HG02642 (cell line): ENCODE results near the gene ESRRA.
A peak's percentile ranks its signal among the peaks of the same experiment; 100 is the strongest.

Experiments used
- ATAC-seq: cut with Tn5 transposase; IDR thresholded peaks from one replicate; pipeline ENCODE4 v1.9.1; 2021; ENCODE audit warnings: mild to moderate bottlenecking; ENCODE audit not compliant: unreplicated experiment, poor library complexity

Gene ESRRA

GRCh38 chr11:64269540-64270220, 35.6 kb upstream of the ESRRA start:
- peak; percentile 74 for ATAC-seq

DNA sequence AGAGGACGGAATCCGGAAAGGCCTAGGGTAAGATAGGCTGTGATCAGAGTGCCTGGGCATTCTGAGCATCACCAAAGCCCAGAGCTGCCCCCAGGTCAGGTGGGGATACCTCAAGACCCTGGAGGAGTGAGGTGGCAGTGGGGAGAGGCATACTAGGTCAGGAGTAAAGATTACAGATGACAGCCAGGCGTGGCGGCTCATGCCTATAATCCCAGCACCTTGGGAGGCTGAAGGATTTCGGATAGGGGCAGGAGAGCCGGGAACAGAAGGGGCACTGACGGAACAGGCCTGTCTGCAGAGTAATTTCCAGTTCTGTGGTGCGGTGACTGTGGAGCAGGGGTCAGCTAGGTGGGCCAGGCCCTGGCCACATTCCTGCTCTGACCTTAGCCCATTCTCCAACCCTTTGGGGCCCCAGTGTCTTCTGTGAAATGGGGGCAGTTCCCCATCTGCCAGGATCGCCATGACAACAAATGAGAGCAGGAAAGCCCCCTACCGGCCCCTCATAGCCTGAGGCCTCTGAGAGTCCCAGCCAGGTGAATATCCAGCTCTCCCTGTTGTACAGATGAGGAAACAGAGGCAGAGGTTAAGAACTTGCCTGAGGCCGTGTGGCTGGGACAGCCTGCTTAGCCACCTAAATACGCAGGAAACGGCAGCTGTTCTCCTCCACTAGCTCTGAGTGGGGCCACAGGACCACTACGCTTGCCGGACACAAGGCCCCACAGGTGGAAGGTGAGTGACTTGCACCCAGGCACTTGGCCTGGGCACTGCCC, 30.1 kb upstream of the ESRRA start:
- ATAC-seq = no peak

DNA sequence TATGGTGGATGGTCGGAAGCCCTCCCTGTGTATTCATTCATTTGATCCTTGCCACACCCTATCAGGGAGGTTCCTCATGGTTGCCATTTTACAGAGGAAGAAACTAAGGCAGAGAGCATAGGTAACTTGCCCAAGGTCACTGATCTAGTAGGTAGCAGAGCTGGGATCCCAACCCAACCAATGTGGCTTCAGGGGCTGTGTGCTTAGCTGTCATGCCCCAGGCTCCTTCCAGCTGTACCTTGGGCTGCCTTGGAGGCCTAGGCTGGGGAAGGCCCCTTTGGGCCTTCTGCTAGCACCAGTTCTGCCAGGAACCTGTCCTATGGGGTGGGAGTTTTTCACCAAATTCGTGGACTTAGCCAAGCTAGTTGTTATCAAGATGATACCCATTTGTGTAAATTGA, 29.5 kb upstream of the ESRRA start:
- no peak for ATAC-seq

DNA sequence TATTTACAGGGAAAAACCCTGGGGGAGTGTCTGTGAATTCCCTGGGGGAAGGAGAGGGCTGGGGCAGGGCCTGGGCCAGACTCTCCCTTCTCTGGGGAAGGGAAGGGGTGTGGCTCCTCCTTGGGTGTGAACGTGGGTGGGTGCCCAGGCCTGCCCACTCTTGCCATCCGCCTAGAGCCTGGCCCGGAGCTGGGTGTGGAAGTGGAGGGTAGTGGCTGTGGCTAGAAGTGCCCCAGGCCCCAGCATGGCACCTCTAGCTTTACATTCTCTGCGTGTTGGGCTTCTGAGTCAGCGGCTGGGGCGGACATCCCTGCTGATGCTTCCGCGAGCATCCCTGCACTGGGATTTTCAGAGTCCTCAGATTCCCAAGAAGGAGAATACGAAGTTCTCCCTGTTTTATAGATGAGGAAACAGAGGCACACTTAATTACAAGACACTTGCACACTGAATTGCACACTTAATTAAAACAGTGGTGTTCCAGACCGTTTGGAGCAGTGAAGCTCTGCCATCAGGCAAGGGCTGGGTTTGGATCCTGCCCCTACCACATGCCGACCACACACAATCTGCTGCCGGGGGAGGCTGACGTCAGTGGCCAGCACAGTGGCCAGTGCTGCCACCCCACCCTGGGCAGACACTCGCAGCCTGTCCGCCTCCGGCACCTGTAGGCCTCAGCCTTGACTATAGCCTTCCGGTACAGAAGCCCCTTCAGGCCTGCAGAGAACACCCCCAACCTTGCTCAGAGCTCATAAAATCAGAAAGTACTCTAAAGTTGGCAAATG, 28.5 kb upstream of the ESRRA start:
- ATAC-seq = no peak

- ATAC-seq = no peak
These were observed 26.6 kb upstream of the ESRRA start for GRCh38 chr11:64278576-64279190.

DNA sequence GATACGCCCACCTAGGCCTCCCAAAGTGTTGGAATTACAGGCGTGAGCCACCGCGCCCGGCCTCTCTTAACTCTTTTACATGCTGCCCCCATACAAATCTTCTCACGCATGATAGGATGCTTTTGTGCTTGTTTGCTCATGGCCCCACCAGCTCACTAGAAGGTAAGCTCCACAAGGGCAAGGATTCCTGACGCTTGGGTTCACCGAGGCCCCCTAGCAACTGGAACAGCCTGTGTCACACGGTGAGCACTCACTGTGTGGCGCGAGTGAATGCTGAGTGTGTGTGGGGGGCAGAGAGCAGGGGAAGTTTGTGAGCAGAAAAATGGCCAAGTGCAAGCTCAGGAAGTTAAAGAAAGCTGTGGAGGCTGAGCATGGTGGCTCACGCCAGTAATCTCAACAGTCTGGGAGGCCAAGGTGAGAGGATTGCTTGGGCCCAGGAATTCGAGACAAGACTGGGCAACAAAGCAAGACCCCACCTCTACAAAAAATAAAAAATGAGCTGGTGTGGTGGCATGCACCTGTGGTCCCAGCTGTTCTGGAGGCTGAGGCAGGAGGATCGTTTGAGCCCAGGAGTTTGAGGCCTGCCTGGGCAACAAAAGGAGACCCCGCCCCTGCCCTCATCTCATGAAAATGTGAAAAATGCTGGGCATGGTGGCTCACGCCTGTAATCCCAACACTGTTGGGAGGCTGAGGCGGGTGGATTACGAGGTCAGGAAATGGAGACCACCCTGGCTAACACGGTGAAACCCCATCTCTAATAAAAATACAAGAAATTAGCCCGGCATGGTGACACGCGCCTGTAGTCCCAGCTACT, 23.2 kb upstream of the ESRRA start:
- no peak for ATAC-seq

DNA sequence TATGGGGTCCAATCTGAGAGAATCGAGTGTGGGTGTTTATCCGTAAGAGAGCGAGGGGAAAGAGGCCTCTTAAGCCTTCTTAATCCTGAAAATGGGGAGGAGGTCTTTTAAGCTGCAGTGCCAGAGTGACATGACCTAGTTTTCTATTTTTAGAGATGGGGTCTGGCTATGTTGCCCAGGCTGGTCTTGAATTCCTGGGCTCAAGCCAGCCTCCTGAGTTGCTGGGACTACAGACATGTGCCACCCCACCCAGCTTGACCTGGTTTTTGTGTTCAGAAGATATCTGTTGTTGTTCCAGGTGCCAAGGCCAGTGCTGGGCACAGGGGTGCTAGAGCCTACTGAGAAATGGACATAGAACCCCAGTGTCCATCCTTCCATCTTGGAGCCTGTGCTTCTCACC, 22.2 kb upstream of the ESRRA start:
- no peak for ATAC-seq

DNA sequence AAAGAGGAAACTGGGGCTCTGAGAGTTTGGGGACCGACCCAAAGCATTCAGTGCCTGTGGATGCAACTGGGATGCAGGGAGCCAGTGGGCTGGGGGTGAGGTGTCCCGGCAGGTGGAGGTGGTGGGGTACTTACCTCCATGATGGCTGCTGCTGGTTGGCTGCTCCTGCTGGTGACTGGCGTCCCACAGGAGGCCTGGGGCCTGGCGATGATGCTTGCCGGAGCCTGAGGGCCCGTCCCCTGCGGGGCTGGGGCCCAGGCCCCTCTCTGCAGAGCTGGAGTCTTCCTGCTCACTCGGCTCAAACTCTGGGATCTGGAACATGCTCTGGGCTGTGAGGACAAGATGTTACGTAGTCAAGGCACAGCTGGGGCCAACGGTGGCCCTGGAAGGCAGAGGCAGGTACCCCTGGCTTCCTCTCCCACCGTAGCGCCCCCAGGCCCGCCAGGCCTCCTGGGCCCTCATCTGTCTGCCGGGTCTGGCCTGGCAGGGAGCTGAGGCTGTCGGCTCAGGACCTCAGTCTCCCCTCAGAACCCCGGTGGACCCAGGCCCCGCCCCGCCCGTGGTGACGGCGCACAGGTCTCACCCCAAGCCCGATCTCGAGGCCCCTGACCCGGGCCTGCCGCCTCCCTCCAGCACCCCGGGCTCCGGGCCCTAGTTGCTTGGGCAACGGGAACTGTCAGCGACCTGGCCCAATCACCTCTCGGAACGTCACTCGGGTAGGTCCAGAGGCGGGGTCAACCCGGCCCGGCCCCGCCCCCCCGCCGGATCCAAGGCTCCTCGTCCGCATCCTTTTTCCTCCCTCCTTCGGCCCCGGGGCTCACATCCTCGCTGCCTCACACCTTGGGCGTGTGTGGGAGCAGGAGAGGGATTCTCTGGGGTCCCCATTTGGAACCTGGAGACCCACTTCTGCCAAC, 21.0 kb upstream of the ESRRA start, which contains the start of gene BAD:
Gene BAD, minus strand, starts transcription at position 618 of the 914 bp plus-strand sequence. Its CDS starts 297 bp downstream, at position 321.
- ATAC-seq = peak; percentile 69

DNA sequence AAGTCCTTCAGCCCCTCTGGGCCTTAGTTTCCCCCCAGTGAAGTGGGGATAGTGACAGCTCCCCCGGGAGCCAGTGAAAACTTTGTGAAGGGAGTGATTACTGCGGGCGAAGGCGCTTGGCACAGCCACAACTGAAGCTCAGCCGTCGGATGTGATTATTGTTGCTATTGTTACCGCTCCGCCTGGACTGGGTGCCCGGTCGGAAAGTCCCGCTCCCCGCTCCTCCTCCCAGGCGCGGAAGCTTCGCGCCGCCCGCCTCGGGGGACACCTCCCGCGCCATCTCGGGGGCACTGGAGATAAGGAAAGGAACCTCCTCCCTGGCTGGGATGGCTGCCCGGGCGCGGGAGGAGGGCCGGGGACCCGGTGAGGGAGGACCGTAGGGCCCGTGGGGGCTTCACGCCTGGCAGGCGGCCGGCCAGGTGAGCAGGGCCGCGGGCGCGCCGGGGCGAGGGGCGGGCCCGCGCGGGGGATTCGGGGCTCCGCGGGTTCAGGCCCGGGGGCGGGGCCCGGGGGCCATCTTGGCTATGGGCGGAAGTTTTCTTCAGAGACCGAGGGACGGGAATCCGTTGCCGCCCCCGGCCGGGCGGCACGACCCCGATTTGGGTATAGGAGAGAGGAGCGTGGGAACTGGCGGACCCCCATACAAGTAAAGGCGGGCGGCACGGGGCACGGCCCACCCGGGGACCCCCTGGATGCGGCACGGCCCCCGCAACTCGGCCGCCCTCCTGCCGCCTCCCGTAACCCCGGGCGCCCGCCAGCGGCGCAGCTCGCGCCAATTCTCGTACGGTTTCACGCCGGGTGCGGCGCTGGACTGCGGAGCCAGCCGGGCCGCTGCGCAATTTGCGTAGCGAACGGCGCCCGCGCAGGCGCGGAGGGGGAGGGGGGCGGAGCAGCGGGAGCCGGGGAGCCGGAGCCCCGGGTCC, 20.1 kb upstream of the ESRRA start, which contains the start of gene GPR137:
Gene GPR137, plus strand, starts transcription at position 887 of the 923 bp plus-strand sequence. CDS start 677 bp downstream, outside the sequence.
- ATAC-seq = peak; percentile 64

- peak; percentile 1 for ATAC-seq
These were observed 19.2 kb upstream of the ESRRA start for GRCh38 chr11:64285885-64286800.

DNA sequence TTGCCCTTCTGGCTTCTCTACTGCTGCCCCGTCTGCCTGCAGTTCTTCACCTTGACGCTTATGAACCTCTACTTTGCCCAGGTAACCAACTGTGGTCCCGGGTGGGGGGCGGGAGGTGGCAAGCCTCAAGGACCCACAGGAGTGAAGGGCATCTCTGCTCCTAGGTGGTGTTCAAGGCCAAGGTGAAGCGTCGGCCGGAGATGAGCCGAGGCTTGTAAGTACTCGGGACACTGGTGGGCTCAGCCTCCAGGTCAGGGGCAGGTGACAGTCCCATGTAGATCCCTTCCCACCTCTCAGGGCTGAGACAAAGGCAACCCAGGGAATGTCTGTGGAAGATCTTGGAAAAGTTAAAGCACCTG, 18.5 kb upstream of the ESRRA start:
- no peak for ATAC-seq

DNA sequence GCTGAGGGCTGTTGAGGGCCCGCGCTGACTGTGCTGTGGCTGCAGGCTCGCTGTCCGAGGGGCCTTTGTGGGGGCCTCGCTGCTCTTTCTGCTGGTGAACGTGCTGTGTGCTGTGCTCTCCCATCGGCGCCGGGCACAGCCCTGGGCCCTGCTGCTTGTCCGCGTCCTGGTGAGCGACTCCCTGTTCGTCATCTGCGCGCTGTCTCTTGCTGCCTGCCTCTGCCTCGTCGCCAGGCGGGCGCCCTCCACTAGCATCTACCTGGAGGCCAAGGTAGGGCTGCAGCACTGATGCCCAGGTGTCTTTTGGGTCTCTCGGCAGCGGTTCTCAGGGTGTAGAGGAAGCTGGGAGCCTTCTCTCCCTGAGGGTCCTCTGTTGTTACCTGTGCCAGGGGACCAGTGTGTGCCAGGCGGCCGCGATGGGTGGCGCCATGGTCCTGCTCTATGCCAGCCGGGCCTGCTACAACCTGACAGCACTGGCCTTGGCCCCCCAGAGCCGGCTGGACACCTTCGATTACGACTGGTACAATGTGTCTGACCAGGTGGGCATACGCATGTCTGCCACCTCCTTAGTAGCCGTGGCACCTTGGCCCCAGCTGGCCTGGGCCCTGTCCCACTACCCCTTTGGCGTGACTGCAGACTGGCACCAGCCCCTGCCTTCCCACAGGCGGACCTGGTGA, 17.5 kb upstream of the ESRRA start:
- ATAC-seq = no peak

DNA sequence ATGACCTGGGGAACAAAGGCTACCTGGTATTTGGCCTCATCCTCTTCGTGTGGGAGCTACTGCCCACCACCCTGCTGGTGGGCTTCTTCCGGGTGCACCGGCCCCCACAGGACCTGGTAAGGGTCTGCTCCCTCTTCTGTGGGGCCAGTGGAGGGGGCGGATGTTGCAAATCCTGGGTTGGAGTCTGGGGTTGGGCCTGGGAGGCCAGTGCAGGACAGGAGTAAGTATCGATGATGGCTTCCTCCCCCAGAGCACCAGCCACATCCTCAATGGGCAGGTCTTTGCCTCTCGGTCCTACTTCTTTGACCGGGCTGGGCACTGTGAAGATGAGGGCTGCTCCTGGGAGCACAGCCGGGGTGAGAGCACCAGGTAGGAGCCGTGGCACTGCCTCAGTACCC, 17.0 kb upstream of the ESRRA start:
- ATAC-seq = no peak

DNA sequence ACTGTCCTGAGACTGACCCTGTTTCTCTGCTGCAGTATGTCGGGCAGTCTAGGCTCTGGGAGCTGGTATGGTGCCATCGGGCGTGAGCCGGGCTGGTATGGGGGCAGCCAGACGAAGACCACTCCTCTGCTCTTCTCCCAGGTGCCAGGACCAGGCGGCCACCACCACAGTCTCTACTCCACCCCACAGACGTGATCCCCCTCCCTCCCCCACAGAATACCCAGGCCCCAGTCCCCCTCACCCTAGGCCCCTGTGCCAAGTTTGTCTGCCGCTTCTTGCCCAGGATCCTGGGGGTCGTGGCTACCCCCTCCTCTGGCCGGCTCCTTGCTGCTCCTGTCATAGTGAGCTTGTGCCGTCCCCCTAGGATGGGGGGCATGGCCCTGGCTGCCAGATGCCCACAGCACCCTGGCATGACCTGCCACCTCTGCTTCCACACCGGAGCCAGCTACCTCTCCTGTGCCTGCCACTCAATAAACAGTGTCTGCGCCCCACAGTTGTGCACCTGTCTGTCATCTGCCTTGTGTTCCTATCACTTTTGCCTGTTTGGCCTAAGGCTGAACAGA, 16.2 kb upstream of the ESRRA start:
- no peak for ATAC-seq

DNA sequence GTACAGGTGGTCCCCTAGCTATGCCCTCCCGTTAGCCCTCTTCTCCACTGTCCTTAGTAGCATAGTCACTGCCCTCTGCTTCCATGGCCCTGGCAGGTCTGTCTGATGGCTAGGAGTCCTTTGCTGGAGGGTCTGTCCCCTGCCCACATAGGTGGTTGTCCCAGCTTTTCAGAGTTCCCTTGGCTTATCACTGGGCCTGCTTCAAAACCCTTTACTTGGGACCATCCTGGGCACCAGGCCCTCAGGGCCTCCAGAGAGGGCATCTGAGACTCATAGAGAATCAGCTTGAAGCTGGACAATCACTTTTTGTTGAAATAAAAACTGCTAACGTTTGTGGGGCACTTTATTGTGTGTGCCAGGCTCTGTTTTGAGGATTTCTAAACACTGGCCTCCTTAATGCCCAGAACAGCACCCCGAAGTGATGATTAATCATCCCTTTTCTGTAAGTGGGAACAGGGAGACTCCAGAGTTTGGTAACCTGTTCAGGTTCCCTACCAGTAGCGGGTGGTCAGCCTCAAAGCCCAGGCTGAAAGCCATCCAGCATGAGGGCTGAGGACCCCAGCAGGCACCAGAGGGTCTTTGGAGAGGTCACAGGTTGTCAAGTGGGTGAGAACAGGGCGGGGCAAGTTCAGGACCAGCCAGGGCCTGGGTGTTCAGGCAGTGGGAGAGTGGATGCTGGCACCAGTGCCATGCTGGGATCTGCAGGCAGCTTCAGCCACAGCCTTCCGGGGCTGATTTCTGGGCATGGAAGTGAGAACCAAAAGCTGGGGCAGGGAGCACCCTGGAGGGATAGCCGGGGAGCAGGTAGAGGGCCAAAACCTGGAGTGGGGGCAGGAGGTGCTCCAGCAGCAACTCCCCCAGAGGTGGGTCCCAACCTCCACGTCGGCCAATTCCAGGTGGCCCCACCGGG, 14.7 kb upstream of the ESRRA start:
- ATAC-seq = no peak
